Measurements from ENCODE around the gene BUB1B. TPM values are rescaled to one million over a fixed set of nuclear protein-coding genes. Genes with fewer than 3 reads are reported as not detected.

The BUB1B gene
- total and polyA plus RNA-seq, 9 of the 15 experiments (the other 6 are each of a cell fraction or from before 2014, with no cell fraction given): 28.7 to 113 (median 82.2) TPM

DNA sequence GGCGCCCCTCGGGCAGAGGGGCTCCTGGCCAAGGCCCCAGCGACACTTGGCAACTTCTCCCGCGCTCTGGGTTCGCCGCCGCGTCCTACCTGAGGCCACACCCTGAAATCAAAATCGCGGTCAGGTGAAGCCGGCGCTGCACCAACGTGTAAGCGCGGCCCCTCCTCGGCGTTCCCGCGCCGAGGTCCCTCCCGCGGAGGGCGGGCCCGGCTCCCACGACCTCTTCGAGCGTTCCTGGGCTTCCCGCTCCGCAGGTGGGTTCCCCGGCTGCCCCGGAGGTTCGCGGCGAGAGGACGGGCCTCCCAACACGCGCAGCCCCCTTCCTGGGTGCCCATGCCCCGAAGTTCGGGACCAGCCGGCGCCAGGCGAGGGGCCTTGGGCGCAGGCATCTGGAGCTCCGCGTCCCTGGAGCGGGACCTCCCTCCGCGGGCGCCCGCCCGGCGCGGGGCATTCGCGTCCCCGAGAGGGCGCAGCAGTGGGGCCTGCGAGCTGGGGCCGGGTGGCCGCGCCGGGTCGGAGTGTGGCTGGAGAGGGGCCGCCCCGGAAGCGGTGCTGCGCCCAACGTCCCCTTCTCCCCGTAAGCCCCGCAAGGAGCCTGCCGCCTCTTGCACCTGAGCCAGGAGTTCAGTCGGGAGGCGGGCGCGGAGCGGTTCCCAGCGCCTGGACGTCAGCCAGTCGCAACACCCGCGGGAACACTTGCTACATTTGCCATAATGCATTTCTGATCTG is 91.7 kb downstream of the BUB1B start (continued):
- TF ChIP-seq, protein P1, sequence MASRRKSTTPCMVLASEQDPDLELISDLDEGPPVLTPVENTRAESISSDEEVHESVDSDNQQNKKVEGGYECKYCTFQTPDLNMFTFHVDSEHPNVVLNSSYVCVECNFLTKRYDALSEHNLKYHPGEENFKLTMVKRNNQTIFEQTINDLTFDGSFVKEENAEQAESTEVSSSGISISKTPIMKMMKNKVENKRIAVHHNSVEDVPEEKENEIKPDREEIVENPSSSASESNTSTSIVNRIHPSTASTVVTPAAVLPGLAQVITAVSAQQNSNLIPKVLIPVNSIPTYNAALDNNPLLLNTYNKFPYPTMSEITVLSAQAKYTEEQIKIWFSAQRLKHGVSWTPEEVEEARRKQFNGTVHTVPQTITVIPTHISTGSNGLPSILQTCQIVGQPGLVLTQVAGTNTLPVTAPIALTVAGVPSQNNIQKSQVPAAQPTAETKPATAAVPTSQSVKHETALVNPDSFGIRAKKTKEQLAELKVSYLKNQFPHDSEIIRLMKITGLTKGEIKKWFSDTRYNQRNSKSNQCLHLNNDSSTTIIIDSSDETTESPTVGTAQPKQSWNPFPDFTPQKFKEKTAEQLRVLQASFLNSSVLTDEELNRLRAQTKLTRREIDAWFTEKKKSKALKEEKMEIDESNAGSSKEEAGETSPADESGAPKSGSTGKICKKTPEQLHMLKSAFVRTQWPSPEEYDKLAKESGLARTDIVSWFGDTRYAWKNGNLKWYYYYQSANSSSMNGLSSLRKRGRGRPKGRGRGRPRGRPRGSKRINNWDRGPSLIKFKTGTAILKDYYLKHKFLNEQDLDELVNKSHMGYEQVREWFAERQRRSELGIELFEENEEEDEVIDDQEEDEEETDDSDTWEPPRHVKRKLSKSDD (conservative IDR thresholded peaks at IDR 0.05; ENCODE audit: low read length): no peak
- no peak for TF ChIP-seq CTBP1 (IDR thresholded peaks at IDR 0.05; ENCODE audit: borderline replicate concordance)
- TF ChIP-seq U2AF2 (optimal IDR thresholded peaks at IDR 0.05; ENCODE audit: low read depth, low read length): no peak
- no peak for TF ChIP-seq FOXJ3 (CRISPR knock-in tag; IDR thresholded peaks at IDR 0.05)
- TF ChIP-seq, protein P2, sequence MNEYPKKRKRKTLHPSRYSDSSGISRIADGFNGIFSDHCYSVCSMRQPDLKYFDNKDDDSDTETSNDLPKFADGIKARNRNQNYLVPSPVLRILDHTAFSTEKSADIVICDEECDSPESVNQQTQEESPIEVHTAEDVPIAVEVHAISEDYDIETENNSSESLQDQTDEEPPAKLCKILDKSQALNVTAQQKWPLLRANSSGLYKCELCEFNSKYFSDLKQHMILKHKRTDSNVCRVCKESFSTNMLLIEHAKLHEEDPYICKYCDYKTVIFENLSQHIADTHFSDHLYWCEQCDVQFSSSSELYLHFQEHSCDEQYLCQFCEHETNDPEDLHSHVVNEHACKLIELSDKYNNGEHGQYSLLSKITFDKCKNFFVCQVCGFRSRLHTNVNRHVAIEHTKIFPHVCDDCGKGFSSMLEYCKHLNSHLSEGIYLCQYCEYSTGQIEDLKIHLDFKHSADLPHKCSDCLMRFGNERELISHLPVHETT (CRISPR knock-in tag; conservative IDR thresholded peaks at IDR 0.05 in 1 of 2, IDR thresholded peaks at IDR 0.05 in 1 of 2): no peak
- TF ChIP-seq ZBTB1 (CRISPR knock-in tag; IDR thresholded peaks at IDR 0.05; ENCODE audit: borderline replicate concordance, low read depth): no peak
- no peak for TF ChIP-seq HDAC3 (IDR thresholded peaks at IDR 0.05; ENCODE audit: borderline replicate concordance, partially characterized antibody)
- no peak for TF ChIP-seq SMC3 (conservative IDR thresholded peaks at IDR 0.05; ENCODE audit: insufficient read depth, low read depth, low read length)
- TF ChIP-seq, protein P3, sequence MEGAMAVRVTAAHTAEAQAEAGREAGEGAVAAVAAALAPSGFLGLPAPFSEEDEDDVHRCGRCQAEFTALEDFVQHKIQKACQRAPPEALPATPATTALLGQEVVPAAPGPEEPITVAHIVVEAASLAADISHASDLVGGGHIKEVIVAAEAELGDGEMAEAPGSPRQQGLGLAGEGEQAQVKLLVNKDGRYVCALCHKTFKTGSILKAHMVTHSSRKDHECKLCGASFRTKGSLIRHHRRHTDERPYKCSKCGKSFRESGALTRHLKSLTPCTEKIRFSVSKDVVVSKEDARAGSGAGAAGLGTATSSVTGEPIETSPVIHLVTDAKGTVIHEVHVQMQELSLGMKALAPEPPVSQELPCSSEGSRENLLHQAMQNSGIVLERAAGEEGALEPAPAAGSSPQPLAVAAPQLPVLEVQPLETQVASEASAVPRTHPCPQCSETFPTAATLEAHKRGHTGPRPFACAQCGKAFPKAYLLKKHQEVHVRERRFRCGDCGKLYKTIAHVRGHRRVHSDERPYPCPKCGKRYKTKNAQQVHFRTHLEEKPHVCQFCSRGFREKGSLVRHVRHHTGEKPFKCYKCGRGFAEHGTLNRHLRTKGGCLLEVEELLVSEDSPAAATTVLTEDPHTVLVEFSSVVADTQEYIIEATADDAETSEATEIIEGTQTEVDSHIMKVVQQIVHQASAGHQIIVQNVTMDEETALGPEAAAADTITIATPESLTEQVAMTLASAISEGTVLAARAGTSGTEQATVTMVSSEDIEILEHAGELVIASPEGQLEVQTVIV (CRISPR knock-in tag; IDR thresholded peaks at IDR 0.05; ENCODE audit: borderline replicate concordance): no peak
- TF ChIP-seq, protein P4, sequence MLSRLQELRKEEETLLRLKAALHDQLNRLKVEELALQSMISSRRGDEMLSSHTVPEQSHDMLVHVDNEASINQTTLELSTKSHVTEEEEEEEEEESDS (CRISPR knock-in tag; IDR thresholded peaks at IDR 0.05): no peak
- no peak for TF ChIP-seq KAT2B (IDR thresholded peaks at IDR 0.05; ENCODE audit: low read depth, low read length)
- TF ChIP-seq, protein P5, sequence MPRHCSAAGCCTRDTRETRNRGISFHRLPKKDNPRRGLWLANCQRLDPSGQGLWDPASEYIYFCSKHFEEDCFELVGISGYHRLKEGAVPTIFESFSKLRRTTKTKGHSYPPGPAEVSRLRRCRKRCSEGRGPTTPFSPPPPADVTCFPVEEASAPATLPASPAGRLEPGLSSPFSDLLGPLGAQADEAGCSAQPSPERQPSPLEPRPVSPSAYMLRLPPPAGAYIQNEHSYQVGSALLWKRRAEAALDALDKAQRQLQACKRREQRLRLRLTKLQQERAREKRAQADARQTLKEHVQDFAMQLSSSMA (CRISPR knock-in tag; IDR thresholded peaks at IDR 0.05): no peak
- TF ChIP-seq ZNF589 (CRISPR knock-in tag; IDR thresholded peaks at IDR 0.05; ENCODE audit: low read depth): no peak

All from K562 (cell line).